ENCODE results near the gene TDRD1.
A peak's percentile ranks its signal among the peaks of the same experiment; 100 is the strongest.
"Not testable (repeated sequence)": the region's sequence is repeated elsewhere in the genome, so short reads cannot be mapped to it uniquely, and the experiment has no call there.

The TDRD1 gene

GRCh38 chr10:114179148-114179547 is at the start of gene TDRD1:
Gene TDRD1 (plus strand): TSS chr10:114179353. CDS start chr10:114187832, 8,479 bp downstream.
- H3K4me3 ChIP-seq (ENCODE audit: low read depth, low read length) = no peak within 1 kb of the TSS

- no peak overlapping the region for H3K4me3 ChIP-seq (ENCODE audit: low read depth, low read length)
Measured at GRCh38 chr10:114131094-114131493, 48.1 kb upstream of the TDRD1 start.

GRCh38 chr10:114135476-114135875 is 43.7 kb upstream of the TDRD1 start:
- H3K4me3 ChIP-seq (ENCODE audit: low read depth, low read length) = no peak overlapping the region

GRCh38 chr10:114138581-114138980 is 40.6 kb upstream of the TDRD1 start:
- no peak overlapping the region for H3K4me3 ChIP-seq (ENCODE audit: low read depth, low read length)

GRCh38 chr10:114140036-114140435 is 39.1 kb upstream of the TDRD1 start:
- H3K4me3 ChIP-seq (ENCODE audit: low read depth, low read length) = no peak overlapping the region

- not testable (repeated sequence) for H3K4me3 ChIP-seq (ENCODE audit: low read depth, low read length)
Measured at GRCh38 chr10:114140827-114141226, 38.3 kb upstream of the TDRD1 start.

- no peak overlapping the region for H3K4me3 ChIP-seq (ENCODE audit: low read depth, low read length)
Measured at GRCh38 chr10:114142018-114142417, 37.1 kb upstream of the TDRD1 start.

GRCh38 chr10:114143160-114143559 is 36.0 kb upstream of the TDRD1 start:
- H3K4me3 ChIP-seq (ENCODE audit: low read depth, low read length) = no peak overlapping the region

GRCh38 chr10:114149476-114149875 is 29.7 kb upstream of the TDRD1 start:
- not testable (repeated sequence) for H3K4me3 ChIP-seq (ENCODE audit: low read depth, low read length)

- no peak overlapping the region for H3K4me3 ChIP-seq (ENCODE audit: low read depth, low read length)
Measured at GRCh38 chr10:114151486-114151885, 27.7 kb upstream of the TDRD1 start.

GRCh38 chr10:114151892-114152291 is 27.3 kb upstream of the TDRD1 start:
- no peak overlapping the region for H3K4me3 ChIP-seq (ENCODE audit: low read depth, low read length)

- H3K4me3 ChIP-seq (ENCODE audit: low read depth, low read length) = no peak overlapping the region
Measured at GRCh38 chr10:114157912-114158311, 21.2 kb upstream of the TDRD1 start.

- H3K4me3 ChIP-seq (ENCODE audit: low read depth, low read length) = no peak overlapping the region
Measured at GRCh38 chr10:114163062-114163461, 16.1 kb upstream of the TDRD1 start.

- no peak overlapping the region for H3K4me3 ChIP-seq (ENCODE audit: low read depth, low read length)
Measured at GRCh38 chr10:114166043-114166442, 13.1 kb upstream of the TDRD1 start.

- no peak overlapping the region for H3K4me3 ChIP-seq (ENCODE audit: low read depth, low read length)
Measured at GRCh38 chr10:114166494-114166893, 12.7 kb upstream of the TDRD1 start.

- H3K4me3 ChIP-seq (ENCODE audit: low read depth, low read length) = no peak overlapping the region
Measured at GRCh38 chr10:114167985-114168384, 11.2 kb upstream of the TDRD1 start.

GRCh38 chr10:114168450-114169009 is 10.6 kb upstream of the TDRD1 start:
- H3K4me3 ChIP-seq (ENCODE audit: low read depth, low read length) = no peak overlapping the region

- no peak overlapping the region for H3K4me3 ChIP-seq (ENCODE audit: low read depth, low read length)
Measured at GRCh38 chr10:114172216-114172615, 6.9 kb upstream of the TDRD1 start.

- H3K4me3 ChIP-seq (ENCODE audit: low read depth, low read length) = peak overlapping the region; percentile 93
Measured at GRCh38 chr10:114172776-114173602, 6.2 kb upstream of the TDRD1 start.

- H3K4me3 ChIP-seq (ENCODE audit: low read depth, low read length) = peak overlapping the region; percentile 93
Measured at GRCh38 chr10:114173603-114173920, 5.6 kb upstream of the TDRD1 start.

- peak within 1 kb of the TSS; percentile 93 for H3K4me3 ChIP-seq (ENCODE audit: low read depth, low read length)
Measured at GRCh38 chr10:114173921-114174694, 5.0 kb upstream of the TDRD1 start, which contains the start of gene CCDC186. Gene CCDC186 (minus strand): TSS chr10:114174203. CDS start chr10:114163268, 10,935 bp downstream.

GRCh38 chr10:114174695-114175188 is 4.4 kb upstream of the TDRD1 start:
- peak overlapping the region; percentile 93 for H3K4me3 ChIP-seq (ENCODE audit: low read depth, low read length)

Measured in iPS-11a (cell line).